Stimulated activated CD8-positive, alpha-beta memory T cell treated with anti-CD3 and anti-CD28 coated beads, Interleukin-15, amount 100 ng/mL, for 48 hours (primary cell): ENCODE data around the gene OTUB2.
"Not testable (repeated sequence)": the region's sequence is repeated elsewhere in the genome, so short reads cannot be mapped to it uniquely, and the experiment has no call there.

ENCODE experiments used
- DNase-seq, 2 donors: peaks; one replicate each; pipeline ENCODE4 v3.0.0-alpha.2; 2020; ENCODE audit warnings: low read depth in 2 of 2

Gene OTUB2

DNA sequence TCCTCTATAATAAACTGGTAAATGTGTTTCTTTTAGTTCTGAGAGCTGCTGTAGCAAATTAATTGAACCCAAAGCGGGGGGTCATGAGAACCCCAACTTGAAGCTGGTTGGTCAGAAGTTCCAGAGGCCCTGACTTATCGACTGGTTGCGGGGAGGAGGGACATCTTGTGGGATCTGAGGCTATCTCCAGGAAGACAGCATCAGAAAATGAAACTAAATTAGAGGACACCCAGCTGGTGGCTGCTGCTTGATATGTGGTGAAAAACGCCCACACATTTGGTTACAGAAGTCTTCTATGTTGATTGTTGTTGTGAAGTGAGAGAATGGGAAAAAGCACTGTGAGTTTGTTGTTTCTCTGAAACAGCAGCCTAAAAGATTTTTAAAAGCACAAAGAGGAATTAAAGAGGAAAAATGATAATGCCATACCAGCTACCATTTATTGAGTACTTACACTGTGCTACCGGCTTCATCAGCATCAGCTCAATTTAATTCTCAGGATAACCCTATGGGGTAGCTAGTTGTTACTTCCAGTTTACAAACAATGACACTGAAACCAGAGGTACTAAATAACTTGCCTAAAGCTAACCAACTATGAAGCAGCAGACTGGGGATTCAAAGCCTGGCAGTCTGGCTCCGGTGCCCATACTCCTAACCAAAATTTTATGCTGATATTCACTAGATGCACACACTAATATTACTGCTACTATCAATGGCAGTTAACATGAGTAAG, 30.6 kb downstream of the OTUB2 start:
- DNase-seq = peak; percentile 8 to 23

DNA sequence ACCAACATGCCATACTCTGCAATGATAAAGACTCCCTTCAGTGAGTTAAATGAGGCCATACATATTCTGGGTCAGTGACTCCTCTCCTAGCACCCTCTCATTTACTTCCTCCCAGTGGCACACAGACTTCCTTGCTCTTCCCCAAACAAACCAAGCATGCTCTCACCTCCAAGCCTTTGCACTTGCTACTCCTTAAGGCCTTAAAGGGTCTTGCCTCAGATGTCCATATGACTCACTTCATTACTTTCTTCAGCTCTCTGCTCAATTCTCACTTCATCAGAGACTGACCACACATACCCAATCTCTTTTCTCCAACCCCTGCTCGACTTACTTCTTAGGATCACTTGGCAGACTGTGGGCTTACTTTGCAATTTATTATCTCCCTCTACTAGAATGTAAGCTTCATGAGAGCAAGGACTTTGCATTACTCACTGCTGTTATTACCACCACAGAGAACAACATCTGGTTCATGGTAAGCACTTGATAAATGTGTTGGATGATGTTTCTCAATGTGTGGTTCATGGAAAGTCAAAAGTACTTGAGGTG, 32.1 kb downstream of the OTUB2 start:
- no peak for DNase-seq

DNA sequence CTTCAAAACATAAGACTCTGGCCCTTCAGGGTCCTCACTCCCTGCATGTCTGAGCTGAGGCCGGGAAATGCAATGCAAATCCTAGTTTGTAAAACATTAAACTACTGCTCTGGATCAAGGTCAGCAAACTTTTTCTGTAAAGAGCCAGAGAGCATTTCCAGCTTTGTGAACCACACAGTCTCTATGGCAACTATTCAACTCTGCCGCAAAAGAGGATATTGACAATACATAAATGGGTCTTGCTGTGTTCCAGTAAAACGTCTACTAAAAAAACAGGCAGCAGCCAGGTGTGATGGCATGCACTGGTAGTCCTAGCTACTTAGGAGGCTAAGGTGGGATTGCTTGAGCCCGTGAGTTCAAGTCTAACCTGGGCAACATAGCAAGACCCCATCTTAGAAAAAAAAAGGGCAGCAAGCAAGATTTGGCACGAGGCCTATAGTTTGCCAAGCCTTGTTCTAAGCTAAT, 32.6 kb downstream of the OTUB2 start:
- DNase-seq = no peak

- no peak for DNase-seq
Measured at GRCh38 chr14:94059998-94060397, 33.9 kb downstream of the OTUB2 start.

DNA sequence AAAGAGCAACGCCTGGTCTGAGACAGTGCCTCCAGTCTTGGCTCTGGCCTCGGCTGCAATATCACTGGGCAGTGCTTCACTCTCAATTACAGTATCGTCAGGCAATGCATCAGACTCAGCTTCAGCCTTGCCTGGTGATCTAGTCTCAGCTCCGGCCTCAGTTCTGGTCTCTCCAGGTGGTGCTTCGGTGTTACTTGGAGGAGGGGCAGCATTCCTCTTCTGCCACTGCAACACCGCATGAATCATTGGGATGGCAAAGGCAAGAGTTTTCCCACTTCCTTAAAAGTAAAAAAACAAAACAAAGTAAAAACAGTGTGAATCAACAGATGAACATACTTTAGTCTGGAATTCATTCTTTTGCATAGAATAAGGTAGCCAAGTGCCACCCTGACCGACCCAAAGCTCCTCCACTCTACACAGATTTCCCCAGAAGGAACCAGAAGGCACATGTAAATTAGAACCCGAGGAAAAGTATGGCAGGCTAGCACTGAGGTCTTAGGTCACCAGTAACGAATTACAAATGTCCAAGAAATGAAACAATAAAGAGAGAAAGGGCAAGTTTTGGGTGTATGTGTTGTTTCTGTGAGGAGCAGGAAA, 36.3 kb downstream of the OTUB2 start:
- DNase-seq = no peak

DNA sequence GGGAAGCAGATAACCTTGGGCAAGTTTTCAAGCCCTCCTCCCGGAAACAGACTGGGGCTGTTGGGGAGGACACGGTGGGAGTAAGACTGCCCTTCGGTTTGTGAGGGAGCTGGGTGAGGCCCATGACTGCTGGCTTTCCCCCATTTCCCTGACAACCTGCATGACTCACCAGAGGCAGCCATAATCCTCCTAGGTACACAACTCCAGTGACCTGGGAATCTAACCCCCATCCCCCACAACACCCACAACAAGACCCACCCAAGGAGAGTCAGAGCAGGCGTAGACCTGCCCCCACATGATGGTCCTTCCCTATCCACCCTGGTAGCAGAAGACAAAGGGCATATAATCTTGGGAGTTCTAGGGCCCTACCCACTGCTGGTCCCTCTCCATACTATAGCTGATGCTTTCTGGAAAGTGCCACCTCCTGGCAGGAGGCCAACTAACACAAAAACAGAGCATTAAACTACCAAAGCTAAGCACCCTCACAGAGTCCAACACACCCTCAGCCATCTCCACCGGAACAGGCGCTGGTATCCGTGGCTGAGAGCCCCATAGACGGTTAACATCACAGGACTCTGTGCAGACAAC, 40.0 kb downstream of the OTUB2 start:
- DNase-seq = no peak

GRCh38 chr14:94072076-94072475, 45.9 kb downstream of the OTUB2 start:
- DNase-seq = not testable (repeated sequence)

DNA sequence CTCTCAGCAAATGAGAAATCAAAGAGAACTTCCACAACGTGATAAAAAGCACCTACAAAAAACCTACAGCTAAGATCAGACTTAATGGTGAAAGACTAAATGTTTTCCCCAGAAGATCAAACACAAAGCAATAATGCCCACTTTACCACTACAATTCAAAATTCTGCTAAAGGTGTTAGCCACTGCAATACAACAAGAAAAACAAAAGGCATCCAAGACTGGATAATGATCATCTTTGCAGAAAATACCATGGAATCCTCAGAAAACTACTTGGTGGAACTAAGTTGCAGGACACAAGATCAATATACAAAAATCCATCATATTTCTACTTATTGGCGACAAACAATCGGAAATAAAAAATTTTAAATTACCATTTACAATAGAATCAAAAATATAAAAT, 48.4 kb downstream of the OTUB2 start:
- DNase-seq = no peak

GRCh38 chr14:94075008-94075407, 48.9 kb downstream of the OTUB2 start:
- no peak for DNase-seq

DNA sequence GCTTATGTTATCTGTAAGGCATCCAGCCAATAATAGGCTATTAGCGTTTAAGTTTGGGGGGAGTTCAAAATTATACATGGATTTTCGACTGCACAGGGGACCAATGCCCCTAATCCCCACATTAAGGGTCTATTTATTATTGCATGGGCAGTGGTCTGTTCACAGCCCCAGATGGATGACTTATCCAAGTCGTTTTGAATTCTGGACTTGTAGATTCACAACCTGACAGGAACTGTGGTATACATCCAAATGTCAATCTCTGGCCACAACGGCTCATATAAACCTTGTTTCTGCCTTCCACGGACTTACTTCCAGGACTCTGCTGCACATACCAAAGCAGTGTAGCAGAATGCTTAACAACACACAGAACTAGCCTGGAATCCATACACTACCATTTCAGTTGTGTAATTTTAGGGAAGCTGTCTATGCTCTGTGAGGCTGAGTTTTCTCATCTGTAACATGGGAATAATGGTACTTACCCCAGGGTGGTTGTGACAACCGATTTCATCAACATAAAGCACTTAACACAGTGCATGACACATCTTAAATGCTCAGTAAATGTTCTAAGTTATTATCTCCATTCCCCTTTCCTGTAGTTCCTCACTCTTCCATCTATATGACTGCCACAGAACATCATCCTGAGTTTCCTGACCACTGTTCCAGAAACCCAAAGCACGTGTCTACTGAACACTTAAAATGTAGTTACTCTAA, 51.1 kb downstream of the OTUB2 start:
- no peak for DNase-seq

- DNase-seq = no peak
Measured at GRCh38 chr14:94077823-94078222, 51.7 kb downstream of the OTUB2 start.

DNA sequence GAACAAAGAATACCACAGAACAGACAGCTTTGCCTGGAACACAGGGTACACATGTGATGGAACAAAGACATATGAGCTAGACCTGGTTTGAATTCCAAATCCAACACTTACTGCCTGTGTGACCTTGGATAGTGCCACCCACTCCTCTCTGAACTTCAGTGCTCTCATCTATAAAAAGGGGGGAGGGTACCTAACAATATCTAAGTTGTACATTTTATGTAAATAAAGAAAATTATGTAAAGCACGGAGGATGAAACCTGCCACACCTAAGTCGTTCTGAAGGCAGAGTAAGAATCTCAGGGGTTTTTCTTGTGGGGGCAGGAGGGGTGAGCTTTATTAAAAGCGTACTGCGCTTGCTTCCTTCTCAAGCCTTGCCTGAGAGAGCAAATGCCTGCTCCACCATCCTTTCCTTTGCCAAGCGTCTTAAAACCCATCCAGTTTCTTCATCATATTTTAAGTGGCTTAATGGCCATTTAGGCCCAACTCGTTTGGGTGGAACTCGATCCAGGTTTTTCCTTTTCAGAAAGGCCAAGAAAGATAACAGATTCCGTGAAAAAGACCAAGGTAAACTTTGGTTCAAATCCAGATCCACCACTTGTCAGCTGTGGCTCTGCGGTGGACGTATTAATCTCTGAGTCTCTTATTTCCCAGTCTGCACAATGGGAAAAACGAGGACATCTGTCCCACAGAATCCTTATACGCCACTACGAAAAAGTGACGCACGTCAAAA, 53.9 kb downstream of the OTUB2 start:
- no peak for DNase-seq

- DNase-seq = peak; percentile 92 to 93
Measured at GRCh38 chr14:94080621-94081385, 54.7 kb downstream of the OTUB2 start, which contains the start of the genes DDX24 and IFI27L1. Gene DDX24 (minus strand): TSS chr14:94081202. CDS start chr14:94079742, 1,460 bp downstream. Gene IFI27L1 (plus strand): TSS chr14:94081310. CDS start chr14:94096938, 15,628 bp downstream.

GRCh38 chr14:94081386-94081820, 55.3 kb downstream of the OTUB2 start:
- DNase-seq = no peak

GRCh38 chr14:94087891-94088290, 61.8 kb downstream of the OTUB2 start:
- DNase-seq = no peak

DNA sequence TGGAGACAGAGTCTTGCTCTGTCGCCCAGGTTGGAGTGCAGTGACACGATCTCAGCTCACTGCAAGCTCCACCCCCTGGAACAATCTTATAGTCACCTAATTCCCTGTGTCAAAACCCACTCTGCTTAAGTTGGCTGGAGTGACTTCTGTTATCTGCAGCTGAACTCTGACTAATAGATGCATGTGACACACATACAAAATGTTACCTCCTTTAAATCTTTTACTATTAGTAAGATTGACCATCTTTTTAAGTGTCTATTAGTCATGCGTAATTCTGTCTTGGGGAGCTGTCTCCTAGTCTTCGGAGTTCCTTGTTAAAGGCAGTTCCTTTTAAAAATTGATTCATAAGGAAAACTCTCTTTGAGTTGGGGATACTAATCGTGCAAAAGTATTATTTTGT, 62.4 kb downstream of the OTUB2 start:
- DNase-seq = no peak

DNA sequence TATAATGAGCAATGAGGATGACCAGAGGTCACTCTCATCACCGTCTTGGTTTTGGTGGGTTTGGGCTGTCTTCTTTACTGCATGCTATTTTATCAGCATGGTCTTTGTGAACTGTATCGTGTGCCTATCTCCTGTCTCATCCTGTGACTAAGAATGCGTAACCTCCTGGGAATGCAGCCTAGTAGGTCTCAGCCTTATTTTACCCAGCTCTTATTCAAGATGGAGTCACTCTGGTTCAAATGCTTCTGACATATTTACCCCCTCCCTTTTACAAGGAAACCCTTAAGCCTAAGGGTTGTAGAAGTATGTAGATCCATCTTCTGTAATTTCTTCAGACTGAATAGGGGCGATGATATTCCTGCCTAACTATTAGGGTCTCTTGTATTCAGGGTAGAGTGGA, 63.3 kb downstream of the OTUB2 start:
- DNase-seq = no peak

DNA sequence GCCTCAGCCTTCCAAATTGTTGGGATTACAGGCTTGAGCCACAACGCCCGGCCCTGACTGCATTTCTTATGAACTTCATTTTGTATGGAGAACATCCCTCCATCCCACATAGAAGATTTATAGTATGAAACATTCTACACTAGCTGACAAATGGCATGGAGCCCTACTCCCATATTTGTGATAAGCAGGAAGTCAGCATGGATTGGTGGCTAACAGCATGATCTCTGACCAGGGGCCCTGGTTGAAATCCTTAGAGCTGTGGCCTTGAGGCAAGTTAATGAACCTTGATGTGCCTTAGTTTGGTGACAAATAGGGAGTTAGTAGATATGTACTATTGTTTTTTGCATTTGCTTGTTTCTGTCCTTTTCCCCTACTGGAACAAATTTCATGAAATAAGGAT, 67.3 kb downstream of the OTUB2 start:
- DNase-seq = no peak

DNA sequence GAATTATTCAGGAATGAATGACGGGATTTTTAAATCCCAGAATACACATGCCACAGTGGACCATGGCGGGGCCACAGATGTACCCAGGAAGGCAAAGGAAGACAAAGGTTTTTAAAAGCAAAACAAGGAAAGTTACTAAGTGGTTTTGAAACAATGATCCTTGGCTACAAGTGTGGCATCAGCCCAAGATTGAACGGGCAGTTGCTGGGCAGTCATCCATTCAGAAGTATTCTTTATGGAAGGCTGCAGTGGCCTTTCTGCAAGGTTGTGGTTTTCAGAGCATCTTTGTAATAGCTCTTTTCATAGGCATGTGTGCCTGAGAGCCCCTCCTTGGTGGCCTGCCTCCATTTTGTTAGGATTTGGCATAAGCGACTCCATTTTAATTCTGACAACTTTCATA, 71.0 kb downstream of the OTUB2 start:
- no peak for DNase-seq
